Activated CD4-positive, alpha-beta T cell treated with anti-CD3 and anti-CD28 coated beads, Interleukin-2, Interleukin-6, amounts not matched to agents 100 ng/mL and 50 ng/mL, durations not matched to agents 16 hours and 8 hours (primary cell): Measurements from ENCODE around the gene TTC28.

Source experiments
- DNase-seq: peaks from one replicate; pipeline ENCODE4 v3.0.0-alpha.2; 2020

Gene TTC28

DNA sequence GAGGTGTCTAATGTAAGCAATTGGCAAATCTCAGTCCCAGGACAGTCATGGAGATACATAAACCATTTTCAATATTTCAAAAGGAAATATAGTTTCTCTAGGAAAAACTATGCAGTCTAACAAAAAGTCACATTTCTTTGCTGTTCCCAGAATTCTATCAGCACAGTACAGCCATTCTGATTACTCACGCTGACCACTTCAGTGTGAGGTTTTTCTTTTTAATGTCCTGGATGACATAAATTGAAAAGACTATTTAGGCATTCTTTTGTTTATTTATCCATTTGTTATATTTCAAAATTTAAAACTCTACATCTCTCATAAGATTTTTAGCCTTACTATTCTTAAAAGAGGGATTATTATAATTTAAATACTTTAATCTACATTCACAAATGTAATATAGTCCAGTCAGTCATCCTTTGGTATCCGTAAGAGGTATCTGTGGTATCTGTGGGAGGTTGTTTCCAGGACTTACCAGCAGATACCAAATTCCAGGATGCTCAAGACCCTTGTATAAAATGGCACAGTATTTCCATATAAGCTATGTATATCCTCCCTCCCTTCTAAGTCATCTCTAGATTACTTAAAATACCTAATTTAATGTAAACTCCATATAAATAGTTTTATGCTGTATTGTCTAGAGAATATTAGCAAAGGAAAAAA is 429.5 kb downstream of the TTC28 start:
- DNase-seq: no peak

DNA sequence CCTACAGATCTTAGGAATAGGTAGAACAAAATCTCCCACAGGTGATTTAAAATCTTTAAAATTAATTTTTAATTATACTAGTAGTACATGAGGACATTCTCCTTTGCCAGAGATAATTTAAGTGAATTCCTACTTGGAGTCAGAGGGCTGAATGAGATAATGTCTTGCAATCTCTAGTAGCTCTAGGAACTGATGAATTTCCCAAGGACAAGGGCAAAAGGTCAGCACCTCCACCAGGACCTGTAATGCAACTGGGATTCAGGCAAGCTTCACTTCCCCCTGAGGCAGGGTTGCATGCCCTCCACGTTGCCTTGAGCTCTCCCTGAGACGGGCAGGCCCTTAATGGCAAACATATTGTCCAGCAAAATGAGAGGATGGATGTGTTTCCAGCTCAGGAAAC is 430.2 kb downstream of the TTC28 start:
- no peak for DNase-seq

DNA sequence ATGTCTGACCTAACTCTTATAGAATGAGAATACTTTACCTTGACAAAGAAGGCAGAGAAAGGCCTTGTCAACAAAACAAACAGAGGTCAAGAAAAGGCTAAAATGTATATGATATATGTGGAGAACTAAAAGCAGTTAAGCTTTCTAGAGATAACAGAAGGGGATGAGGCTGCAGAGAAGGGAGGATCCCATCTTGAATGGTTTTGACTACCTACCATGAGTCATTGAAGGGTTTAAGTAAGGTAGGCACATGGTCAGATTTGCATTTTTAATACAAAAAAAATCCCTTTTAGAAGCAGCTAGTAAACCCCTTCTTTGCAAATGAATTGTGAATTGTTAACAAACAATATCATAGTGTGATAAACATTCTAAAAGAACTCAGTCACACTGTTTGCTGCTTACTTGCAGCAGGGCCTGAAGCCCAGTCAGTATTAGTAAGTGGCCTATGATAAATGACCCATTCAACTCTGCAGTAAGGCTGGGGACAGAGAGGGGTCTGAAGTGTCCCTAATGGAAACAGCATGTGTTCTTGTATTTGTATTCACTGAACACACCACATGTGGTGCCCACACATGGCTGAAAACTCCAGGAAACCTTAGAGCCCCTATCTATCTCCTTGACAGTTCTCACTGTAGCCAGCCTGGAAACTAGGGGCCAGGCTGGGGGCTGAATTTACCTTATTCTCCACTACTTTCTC is 431.8 kb downstream of the TTC28 start:
- DNase-seq: no peak

DNA sequence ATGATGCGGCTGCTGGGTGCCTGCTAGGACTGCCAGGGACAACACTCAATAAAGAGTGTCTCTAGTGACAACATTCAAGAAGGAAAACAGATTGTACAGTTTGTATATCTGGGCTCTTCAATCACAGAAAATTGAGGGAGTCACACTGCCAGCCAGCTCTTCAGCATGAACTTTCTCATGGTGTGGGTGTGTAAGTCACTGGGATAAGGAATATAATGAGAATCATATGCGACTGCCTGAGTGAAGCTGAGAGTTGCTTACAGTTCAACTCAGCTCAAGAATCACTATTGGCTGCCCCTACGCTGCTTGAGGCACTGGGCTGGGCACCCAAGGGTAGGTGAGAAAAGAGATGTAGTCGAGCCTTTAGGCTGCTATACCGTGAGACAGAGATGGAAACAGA is 432.5 kb downstream of the TTC28 start:
- no peak for DNase-seq

DNA sequence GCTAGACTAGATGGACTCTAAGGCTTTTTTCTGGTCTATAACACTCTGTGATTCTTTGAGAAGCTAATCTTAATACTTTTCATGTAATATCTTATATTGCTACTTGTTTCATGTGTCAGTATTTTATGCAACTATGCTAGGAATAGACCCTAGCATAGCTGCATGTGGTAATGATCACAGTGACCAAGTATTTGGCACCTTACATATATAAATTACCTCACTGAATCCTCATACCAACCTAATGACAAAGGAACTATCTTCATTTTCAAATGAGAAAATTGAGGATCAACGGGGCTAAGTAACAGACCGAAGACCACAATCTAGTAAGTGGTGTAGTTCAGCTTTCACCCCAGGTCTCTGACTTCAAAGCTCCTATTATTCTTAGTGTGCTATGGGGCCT is 433.2 kb downstream of the TTC28 start:
- no peak for DNase-seq

DNA sequence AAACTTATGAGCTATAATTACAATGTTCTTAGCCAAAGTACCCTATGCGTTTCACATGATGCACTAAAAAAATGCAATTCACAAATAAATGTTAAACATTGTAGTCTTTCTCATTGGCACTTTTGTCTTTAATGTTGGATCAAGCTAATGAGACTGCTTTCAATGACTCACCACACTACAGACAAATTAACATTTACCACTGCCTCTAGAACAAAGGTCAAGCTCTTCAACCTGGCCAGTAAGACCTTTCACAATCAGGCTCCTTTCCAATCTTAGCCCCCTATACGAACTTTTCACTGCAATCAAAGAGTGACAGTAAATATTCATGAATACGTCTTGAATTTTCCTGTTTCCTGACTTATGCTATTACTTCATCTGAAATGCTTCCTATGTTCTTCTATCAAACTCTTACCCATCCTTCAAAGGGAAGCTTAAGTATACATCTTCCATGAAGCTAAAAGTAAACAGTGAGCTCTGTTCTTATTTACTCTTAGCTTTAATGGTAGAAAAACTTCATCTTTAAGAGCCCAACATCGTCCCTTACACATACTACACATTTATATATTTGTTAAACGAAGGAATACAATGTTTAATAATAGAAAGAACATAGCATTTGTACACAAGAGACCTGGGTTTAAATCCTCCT is 433.9 kb downstream of the TTC28 start:
- DNase-seq: no peak

DNA sequence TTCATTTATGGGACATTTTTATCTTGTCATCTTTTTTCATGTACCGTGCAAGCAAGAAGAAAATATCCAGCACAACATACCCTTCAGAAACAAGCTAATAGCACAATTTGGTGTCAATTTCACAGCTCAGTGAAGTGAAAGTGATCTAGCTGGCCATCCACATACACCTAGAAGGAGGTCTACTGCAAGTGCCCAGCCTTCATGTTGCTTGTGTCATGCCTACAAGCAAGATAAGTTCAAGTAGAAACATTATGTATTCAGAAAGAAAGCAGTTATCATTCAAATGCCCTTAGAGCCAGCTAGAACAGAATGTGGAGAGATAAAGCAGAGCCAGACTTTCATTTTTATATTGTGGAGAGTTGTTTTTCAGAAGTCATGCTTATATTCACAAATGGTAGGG is 434.9 kb downstream of the TTC28 start:
- no peak for DNase-seq

DNA sequence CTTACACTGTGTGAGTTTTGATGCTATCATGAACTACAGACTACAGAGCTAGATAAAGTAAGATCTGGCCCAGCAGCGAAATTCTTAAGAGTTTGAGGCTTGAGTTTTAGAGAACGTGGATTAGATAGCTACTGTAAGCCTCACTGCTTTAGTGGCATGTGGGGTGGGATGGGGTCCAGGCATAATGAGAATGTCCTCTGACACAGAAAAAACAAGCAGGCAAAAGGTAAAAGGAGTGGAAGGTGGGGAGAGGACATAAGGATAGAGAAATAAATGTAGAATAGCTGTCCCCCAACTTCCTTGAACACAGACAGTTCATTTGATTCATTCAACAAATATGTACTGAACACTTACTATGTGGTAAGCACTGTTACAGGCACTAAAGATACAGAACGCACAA is 436.1 kb downstream of the TTC28 start:
- no peak for DNase-seq

DNA sequence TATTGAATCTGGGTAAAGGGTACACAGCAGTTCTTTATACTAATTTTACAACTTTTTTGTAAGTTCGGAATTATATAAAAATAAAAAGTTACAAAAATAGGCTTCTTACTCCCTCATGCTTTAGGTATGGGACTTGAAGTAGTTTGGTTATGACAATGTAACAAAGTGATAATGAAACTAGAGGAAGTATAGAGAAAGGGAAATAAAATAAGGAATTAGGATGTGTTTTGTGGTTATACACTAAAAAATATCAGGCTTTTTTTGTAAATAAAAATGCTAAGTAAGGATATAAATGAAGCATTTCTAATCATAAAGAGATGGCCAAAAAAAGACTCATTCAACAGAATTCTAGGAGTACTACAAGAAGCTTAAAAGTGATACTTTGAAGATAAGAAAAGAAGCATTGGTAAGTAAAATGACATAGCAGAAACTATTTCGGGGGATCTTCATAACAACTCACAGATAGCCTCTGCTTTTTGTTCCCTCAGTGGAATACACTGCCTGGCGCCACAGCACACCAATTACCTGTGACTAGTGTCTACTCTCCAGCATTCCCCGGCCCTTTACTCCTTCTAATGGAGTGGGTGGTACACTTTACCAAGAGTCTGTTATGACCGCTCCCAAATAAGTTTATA is 437.9 kb downstream of the TTC28 start:
- no peak for DNase-seq

DNA sequence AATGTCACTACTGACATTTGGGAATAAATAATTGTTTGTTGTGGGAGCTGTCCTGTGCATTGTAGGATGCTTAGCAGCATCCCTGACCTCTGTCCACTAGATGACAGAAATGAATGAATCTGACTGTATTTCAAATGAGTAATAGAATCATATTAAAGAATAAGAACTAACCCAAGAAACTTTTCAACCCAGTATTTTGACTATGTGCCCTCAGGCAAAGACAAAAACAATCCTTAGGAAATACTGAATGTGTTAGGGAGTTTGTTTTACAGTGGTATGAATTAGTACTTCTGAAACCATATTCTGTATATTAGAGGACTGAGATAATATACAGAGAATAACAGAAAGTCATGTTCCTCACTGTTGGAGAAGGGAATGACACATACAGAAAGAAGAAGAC is 439.7 kb downstream of the TTC28 start:
- DNase-seq: no peak

DNA sequence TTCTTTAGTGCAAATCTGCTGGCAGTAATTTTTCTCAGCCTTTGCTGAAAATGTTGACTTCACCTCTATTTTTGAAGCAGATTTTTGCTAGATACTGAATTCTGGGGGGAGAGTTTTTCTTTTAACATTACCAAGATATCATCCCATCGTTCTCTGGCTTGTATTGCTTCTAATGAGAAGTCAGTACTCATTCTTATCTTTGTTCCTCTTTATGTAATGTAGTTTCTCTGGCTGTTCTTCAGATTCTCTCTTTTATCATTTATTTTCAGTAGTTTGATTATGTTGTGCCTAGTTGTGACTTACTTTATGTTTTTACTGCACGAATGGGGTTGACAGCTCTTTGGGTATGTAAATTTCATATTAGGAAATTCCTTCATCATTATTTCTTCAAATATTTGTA is 441.9 kb downstream of the TTC28 start:
- DNase-seq: no peak

DNA sequence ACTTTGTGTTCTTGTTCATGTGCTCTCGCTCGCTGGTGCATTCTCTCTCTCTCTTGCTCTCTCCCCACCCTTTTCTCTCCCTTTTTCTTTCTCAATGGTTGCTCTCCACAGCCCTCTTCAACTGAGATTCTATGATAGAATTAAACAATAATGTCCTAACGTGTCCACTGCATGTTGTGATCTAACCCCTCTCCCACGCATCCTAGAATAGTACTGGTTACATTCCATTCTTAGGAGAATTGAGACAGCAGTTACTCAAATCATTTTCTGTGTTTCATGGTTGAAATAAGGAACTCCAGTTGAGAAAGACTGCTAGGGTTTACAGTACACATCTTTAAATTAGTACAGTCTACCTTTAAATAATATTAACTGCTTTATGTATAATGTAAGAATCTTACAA is 442.5 kb downstream of the TTC28 start:
- DNase-seq: no peak

DNA sequence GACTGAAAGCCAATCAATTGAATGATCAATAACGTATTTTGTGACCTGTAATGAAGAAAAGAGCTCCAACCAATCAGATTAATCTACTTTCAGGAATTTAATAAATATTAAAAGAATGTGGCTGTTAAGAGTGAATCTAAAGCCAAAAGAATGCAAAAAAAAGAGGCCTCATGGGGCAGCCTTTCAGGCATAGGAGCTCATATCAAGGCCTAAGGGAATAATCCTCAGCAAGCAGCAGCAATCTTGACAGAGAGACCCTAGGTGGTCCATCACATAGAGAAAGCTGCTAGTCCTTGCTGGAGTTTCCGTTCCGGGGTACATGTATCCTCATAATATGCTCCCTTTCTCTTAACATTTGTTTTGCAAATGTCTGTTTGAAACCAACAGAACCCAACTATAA is 447.4 kb downstream of the TTC28 start:
- DNase-seq: no peak

DNA sequence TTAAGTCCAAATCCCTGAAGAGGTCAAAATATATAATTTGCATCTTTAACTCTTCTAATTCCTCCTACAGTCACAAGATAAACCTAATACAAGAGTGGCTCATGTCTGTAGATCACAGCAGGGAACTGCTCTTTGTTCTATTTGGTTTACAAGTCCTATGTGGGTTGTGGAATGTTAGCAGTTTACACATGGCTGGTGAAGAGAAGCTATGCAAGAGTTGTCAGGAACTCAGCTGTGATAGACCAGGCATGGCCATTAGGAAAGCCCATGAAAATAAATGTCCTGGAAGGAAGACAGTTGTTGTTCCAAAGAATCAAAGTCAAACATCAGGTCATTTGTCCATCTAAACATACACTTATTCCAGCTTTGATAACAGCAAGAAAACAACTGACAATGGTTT is 448.2 kb downstream of the TTC28 start:
- no peak for DNase-seq

DNA sequence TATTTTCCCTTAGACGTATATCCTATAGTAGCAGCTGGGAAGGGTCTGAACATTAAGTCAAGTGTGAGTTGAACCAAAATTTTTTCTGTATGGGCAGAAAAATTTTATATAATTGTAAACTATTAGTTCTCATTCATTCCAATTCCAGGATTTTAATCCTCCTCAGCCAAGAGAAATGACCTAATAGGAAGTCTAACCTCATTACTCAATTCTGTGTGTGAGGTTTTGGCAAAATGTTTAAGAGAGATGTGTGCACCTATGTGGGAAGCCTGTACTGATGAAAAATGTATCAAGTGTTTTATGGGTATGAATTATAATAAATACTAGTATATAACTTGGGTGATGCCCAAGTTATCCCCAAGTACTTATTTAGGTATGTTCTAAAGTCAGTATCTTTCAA is 449.0 kb downstream of the TTC28 start:
- no peak for DNase-seq

DNA sequence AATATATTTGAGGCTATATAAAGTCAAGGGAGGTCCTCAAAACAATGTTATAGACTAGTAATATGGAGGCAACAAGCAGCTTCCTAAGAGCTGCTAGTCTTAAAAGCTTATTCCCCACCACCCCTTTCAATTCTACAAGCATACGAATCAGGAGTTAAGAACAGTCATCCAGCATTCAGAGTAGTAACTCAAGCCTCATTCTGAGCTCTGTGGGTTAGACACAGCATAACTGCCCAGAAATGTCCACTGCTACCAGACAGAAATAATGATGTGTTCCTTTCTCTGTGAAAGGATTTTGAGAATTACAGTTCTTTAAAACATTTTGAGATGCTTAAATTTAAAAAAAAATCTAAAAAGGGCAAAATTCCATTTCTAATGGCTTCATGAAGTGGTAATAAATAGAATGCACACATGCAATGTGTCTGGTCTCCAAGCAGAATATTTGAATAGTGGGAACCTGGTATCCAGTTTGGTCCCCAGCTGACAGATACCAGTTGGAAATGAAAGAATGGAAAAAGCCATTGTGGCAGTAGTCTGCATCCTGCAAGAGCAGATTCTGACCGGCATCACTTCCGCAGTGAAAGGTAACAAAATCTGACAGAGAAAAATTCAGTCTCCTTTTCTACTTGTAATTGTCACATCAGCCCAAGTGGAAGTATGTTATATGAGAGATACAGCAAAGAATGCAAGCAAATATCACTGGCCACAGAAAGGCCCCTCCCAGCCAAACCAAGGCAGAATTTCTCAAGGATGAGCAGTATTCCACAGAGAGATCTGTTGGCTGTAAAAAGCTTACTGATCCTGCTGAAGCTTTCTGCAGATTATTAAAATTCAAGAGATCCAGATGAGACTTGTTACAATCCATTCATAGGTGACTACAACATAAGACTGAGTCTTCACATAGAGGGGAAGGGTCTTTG is 449.8 kb downstream of the TTC28 start:
- DNase-seq: no peak

DNA sequence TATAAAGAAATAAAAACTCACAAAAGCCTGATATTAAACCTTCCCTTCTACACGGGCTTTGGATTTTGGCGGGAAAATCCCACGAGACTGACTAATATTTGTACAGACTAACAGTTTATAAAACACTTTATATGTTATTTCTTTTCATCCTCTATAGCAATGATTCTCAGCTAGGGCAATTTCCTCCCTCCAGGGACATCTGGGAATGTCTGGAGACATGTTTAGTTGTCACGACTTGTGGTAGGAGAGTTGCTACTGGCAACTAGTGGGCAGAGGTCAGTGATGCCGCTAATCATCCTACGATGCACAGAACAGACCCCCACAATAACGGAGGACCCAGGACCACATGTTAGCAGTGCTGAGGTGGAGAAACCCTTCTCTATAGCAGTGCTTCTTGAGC is 455.8 kb downstream of the TTC28 start:
- no peak for DNase-seq

DNA sequence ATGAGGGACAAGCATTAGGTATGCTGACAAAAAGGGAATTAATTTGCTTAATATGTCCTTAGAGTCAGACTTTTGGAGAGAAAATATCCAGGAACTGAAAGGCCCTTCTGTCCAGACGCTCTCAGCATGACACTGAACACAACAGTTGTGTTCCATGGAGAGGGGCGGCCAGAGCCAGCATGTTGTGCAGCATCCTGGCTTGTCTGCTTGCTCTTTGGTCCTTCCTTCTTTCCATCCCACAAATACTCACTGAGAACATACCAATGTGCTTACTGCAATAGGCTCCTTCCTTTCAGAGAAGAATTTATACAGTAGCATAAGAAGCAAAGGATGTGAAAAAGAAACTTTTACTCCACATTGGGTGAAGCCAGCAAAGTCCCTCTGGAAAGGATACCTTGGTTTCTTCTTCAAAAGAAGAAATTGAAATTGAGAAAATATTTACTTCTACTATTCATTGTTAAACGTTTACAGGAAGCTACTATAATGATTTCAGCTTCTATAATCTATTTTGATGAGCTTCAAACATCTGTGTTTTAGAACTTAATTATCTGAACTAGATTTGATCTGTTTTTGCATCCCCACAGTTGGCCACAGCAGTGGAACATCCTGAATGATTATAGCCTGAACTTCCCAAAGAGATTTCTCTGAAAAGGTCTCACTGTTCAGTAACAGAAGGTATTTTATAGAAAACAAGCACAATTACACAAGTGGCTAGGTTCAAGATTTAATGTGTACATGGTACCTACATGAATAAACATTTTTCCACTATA is 456.5 kb downstream of the TTC28 start:
- no peak for DNase-seq

DNA sequence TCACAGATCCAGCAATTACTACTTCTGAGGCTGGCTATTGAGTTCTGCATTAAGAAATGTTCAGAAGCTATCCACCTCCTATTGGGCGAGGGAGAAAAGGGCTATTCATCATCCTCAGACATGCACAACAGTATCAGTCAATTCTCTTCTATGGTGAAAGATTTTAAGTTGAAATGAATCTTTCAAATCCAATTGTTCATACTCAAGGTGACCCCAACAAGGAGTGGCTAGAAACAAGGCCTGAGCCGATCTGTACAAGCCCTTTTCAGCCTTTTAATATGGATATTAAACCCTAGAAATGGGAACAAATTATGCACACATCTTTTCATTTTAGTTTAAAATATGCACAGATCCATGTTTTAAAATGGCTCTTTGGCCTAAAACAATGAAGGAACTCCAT is 457.1 kb downstream of the TTC28 start:
- DNase-seq: no peak

DNA sequence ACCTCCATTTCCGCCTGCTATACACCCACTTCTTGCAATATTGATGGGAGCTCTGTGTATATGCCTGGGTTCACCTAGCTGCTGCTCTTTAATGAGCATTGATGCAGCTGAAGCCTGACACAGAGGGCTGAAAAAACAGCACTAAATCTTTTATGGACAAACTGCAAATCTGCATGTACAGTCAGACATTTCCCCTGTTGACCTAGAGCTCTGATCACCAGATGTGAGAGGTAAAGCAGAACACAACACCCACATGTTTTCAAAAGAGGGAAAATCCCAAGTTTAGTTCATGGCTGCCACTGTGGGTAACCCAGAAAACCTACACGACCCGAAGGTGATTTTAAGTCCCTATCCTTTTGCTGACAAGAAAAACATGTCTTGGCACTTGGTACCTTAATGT is 457.6 kb downstream of the TTC28 start:
- no peak for DNase-seq

DNA sequence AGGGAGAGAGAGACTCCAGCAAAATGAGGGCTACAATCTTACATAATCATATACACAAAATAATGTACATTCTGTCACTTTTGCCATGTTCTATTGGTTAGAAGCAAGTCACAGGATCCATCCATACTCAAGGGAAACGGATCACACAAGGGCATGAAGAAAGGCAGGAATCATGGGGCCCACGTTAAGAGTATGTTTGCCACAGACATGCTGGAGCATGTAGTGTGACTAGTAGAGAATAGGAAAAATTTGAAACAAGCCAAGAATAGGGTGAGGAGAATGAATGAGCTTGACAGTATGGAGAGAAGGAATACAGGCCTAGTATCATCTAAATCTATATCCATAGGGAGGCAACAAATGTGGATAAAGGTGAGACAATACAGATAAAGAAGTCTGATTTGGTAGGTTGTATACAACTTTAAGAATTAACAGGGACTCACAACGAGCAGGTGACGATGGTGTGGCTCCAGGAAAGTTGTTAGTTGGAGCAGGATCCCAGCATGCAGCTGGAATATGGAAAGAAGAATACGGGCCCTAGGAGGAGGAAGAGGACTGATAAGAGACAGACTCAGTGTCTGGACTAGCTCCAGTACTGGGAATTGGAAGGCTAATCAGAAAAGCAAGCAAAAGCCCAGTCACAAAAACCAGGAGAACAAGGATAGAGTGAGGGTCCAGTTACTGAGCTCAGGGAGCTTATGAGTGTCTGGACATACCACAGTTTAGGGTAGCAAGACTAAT is 458.8 kb downstream of the TTC28 start:
- no peak for DNase-seq
